ENCODE measurements around the gene SMIM35.

- TF ChIP-seq, protein P1, sequence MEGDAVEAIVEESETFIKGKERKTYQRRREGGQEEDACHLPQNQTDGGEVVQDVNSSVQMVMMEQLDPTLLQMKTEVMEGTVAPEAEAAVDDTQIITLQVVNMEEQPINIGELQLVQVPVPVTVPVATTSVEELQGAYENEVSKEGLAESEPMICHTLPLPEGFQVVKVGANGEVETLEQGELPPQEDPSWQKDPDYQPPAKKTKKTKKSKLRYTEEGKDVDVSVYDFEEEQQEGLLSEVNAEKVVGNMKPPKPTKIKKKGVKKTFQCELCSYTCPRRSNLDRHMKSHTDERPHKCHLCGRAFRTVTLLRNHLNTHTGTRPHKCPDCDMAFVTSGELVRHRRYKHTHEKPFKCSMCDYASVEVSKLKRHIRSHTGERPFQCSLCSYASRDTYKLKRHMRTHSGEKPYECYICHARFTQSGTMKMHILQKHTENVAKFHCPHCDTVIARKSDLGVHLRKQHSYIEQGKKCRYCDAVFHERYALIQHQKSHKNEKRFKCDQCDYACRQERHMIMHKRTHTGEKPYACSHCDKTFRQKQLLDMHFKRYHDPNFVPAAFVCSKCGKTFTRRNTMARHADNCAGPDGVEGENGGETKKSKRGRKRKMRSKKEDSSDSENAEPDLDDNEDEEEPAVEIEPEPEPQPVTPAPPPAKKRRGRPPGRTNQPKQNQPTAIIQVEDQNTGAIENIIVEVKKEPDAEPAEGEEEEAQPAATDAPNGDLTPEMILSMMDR (IDR thresholded peaks at IDR 0.05; ENCODE audit: extremely low read depth in 1 of 2, insufficient read depth in 1 of 2, low read depth in 1 of 2, low read length in 2 of 2), result no peak
- TF ChIP-seq POLR2AphosphoS5 (IDR thresholded peaks at IDR 0.05; ENCODE audit: insufficient read depth, low read depth, low read length) (no peak), POLR2A (IDR thresholded peaks at IDR 0.05; ENCODE audit: low read depth, low read length) (no peak), EZH2 (IDR thresholded peaks at IDR 0.05; ENCODE audit: borderline replicate concordance, low read depth, low read length, severe bottlenecking) (no peak), MYC (IDR thresholded peaks at IDR 0.05; ENCODE audit: low read depth, low read length) (no peak), GATA2 (IDR thresholded peaks at IDR 0.05; ENCODE audit: insufficient read depth, insufficient read length, low read depth, low read length) (no peak)
Measured at GRCh38 chr11:118021146-118021545, 65.6 kb downstream of the SMIM35 start.

All from endothelial cell of umbilical vein (primary cell).